GM21825 (cell line): ENCODE data around the gene RAB8A.
"Not testable (repeated sequence)": the region's sequence is repeated elsewhere in the genome, so short reads cannot be mapped to it uniquely, and the experiment has no call there.

Experiments used
- ATAC-seq: cut with Tn5 transposase; IDR thresholded peaks from one replicate; pipeline ENCODE4 v1.9.1; 2021; ENCODE audit warnings: mild to moderate bottlenecking, moderate library complexity; ENCODE audit not compliant: unreplicated experiment

RAB8A gene

DNA sequence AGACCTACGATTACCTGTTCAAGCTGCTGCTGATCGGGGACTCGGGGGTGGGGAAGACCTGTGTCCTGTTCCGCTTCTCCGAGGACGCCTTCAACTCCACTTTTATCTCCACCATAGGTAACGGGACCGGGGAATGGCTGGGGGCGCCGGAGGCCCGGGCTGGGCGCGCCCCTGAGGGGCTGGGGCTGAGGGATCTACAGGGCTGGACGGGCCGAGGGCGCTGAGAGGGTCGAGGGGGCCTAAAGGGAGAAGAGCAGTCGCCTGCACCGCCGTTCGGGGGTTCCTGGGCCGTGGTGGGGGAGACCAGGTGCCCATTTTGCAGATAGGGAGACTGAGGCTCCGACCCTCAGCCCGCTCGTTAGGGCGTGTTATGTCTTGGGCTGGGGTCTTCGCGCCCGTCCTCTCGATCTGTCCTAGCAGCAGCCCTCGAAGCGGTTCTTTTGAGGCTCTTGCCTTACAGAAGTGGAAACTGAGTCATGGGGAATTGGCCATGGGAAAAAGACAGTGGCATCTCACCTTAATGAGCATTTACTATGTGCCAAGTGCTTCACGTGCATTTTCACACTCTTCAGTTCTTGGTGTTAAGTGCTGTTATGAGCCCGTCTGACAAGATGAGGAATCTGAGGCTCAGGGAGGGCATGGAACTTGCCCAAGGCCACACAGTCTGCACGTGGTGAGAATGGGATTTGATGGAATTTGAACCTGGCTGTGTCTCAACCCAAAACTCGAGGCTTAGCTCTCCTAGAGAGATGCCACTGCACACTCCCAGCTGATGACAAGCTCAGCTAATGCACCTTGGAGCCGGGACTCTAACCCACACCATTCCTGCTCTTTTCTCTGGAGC is 442 bp downstream of the RAB8A start:
- no peak for ATAC-seq

DNA sequence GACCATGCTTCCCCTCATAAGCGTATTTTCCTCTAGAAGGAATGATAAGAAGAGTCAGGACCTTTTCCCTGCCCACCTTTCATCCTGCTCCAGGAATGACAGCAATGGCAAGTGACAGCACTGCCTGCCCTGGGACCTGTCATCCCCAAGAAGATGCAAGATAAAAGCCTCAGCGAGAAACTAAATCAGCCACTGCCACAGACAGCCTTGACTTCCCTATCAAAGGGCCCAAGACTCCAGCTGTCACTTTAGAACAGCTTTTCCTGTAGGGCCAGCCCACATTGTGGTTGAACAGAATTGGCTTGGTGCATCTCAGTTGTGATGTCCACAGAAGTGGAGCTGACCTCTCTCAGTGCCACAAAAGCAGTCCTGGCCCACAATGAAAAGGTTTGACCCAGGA is 1.1 kb downstream of the RAB8A start:
- no peak for ATAC-seq

DNA sequence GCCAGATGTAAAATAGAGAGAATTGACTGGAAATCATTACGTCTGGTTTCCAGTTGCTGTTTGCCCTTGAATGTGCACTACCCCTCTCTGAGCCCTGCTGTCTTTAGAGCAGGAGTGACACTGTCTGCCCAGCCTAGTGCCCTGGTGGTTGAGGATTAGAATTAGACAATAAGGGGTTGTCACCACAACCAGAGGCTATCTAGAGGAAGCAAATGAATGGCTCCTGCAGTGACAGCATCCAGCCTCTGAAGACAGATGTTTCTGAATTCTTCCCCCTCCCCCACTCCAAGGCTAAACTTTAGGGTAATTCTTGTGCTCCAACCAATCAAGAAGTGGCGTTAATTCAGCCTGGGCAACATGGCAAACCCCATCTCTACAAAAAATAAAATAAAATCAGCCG is 2.0 kb downstream of the RAB8A start:
- ATAC-seq: no peak

DNA sequence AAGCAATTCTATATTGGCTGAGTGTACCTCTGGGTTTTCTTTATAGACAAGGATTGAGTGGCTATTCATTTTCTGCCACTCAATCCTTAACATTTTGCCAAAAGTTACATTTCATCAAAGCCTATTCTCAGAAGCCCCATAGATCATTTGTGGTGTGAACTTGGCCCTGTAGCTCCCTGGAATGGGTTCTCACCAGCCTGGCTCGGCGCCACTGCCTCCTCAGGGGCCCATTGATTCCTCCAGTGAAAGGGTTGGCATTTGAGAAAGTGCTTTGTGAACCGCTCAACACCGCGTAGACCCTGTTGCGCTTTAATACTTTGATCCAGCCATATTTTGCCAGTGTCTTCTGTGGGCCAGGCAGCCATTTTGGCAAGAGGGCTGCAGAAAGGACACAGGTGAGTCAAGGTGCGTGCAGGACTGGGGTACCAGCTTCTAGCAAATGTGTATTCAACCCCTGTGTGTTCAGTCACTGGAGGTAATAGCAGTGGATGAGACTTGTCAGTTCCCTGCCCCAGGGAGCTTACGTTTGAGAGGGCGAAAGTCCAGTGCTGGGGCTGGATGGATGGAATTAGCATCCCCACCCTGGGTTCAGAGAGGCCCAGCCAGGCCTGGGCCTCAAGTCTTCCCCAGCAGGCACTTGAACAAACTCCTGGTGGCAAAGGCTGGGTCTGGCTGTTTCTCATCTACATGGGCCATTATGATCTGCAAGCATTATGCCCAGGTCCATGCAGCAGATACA is 3.8 kb downstream of the RAB8A start:
- no peak for ATAC-seq

DNA sequence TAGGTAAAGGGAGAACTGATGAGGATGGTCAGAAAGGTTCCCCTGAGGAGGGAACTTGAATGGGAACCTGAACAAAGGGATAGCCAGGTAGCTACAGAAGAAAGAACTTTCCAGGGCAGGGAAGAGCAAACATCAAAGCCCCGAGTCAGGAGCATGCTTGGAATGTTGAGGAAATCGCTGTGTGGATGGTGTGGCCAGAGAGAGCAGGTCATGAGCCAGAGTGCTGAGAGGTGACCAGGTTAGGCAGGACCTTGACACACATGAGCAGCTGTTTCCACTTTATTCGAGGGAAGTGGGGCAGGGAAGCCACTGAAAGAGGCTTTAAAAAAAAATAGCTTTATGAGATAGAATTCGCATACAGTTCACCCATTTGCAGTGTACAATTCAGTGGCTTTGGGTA is 4.4 kb downstream of the RAB8A start:
- no peak for ATAC-seq

DNA sequence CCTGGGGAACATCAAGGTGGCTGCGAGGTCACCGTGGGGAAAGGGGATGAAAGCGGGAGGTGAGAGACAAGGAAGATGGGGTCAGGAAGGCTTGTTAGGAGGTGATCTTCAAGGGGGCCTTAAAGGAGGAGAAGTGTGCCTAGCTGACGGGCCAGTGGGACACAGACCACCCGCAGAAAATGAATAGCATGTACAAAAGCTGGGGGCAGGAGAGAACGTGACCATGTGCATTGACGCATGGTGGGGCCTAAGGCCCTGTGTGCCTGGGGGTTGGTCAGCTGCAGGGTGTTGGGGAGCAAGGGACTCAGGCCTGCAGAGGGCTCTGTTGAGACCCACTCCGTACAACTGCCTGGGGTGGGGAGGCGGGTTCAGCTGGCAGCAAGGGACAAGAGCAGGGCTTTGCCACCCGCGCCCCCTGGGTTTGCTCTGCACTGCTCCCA is 5.9 kb downstream of the RAB8A start:
- no peak for ATAC-seq

DNA sequence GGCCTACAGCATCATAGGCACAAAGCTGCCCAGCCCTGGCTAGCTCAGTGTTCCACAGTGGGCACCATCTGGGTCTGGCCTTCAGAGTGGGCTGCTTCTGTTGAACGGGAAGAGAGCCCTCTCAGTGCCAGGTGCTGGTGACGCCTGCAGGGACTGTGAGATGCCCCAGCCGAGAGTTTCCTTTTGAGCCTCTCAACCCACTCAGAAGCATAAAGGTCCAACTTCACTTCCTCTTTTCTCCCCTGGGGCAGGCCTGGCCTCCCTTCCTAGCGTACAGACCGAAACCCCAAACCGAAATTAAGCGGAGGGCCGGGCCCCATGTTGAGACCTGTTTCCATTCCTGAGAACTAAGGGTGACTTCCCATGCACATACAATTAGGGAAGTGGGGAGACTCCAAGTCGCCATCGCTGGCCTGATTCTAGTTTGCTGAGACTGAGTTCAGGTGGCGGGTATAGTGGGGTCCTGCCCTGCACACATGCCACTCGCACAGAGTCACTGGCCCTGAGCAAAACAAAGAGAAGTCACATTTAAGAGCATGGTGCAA is 6.9 kb downstream of the RAB8A start:
- ATAC-seq: peak; percentile 70

DNA sequence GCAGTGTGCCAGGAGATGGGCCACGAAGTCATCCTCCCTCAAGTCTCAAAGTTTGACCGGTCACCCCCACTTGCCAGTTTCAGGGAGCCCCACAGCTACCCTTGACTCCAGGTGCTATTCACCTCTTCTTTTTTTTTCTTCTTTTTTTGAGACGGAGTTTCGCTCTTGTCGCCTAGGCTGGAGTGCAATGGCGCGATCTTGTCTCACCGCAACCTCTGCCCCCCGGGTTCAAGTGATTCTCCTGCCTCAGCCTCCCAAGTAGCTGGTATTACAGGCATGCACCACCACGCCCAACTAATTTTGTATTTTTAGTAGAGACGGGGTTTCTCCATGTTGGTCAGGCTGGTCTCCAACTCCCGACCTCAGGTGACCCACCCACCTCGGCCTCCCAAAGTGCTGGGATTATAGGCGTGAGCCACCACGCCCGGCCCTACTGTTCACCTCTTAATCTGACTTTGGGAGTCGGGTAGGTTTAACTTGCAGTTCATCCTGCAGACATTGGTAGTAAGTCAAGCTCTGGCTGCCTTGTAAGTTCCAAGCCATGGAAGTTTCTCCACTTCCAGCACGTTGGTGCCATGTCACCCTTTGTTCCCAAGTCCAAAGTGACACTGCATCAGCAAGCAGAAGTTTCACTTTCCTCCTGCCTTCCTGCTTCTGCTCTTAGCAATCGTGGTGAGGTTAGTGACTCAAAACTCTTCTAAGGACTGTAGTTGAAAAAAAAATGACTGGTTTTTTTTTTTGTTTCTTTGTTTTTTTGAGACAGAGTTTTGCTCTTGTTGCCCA is 7.6 kb downstream of the RAB8A start:
- not testable (repeated sequence) for ATAC-seq

DNA sequence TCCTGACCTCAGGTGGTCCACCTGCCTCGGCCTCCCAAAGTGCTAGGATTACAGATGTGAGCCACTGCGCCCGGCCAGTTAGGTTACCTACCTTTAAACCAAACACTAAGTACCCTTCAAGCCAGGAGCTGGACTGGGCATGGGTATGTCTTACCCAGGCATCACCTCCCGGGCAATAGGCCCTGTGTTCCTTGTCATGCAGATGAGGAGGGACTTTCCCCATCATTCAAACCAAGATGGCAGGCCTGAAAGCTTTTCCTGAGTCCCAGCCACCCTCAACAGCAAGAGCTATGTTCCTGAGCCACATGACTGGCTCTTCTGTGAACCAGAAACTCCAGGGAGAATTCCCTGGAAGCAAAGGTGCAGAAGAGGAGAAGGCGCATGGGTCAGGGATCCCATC is 9.5 kb downstream of the RAB8A start:
- ATAC-seq: no peak

DNA sequence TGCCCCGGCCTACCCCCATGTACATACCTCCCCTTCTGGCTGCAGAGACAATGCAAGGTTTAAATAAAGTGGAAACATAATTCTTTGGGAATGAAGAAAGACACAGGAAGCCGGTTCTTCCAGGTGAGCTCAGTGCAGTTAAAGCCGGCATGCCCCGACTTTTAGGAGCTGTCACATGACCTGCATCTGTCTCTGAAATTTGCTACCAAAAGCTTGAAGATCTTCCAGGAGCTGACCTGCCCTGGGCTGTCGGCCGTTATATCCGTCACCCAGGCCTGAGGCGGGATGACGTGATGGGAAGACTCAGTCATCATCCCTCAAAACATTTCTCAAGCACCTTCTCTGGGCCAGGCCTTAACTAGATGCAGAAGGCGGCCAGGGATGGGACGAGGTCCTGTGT is 10.3 kb downstream of the RAB8A start:
- no peak for ATAC-seq

DNA sequence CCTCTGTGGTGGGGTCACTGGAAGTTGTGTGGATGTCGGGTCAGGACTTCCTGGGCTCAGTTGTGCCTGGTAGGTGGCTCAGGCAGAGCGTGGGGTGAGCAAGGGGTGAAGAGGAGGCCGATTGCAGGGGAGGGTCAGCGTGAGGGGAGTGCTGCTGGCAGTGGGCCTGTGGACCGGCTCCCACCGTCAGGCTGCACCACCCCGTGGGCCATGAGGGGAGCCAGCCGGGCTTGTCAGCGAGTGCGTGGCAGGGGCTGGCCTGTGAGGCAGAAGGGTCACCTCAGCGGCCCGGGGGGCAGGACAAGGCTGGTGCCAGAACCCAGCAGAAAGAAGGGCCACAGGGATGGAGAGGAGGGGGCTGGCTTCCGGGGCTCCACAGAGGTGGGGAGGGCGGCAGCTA is 13.3 kb downstream of the RAB8A start:
- no peak for ATAC-seq

DNA sequence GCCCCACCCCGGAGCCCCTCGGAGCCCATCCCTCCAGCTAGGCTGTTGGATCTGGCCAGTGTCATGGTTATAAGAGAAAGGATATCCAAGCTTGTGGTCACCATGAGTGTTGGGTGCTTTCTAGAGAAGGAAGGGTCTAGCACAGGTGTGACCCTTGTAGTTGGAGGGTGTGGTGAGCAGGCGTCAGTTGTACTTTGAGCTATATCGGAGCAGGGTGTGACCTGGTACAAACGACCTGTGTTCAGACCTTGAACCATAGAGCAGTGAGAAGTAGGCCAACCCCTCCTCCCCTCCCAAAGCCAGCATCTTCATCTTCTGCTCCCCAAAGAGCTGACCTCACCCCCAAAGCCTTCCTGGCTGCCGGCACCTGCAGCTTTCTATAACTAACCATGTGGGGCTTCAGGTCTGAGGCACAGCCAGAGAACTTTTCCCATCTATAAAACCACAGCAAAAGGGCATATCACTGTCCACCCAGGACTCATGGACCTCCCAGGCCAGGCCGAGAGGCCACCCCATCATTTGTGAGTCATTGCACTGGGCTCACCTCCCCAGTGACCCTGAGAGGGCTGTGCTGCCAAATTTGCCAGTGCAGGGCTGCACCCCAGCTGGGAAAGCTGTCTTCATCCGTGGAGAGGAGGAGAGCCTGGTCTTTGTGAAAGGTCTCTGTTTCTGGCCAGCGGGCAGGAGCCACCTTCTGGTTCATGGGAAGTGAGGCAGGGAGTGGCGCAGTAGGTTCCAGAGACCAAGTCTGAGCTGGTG is 14.2 kb downstream of the RAB8A start:
- ATAC-seq: no peak

DNA sequence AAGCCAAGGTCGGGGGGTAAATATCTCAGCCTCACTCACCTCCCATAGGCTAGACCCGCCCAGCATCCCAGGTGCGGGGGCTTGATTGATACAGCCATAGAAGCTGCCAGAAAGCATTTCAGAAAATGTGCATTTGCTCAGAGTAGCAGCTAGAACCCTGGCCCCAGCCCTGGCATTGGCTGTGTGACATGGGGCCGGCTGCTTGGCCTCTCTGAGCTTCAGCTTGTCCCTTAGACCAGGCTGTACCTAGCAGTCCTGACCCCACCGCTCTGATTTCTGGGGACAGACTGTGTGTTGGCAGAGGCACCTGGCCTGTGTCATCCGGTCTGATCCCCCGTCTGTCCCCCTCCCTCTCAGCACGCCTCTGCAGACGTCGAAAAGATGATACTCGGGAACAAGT is 15.4 kb downstream of the RAB8A start:
- no peak for ATAC-seq

DNA sequence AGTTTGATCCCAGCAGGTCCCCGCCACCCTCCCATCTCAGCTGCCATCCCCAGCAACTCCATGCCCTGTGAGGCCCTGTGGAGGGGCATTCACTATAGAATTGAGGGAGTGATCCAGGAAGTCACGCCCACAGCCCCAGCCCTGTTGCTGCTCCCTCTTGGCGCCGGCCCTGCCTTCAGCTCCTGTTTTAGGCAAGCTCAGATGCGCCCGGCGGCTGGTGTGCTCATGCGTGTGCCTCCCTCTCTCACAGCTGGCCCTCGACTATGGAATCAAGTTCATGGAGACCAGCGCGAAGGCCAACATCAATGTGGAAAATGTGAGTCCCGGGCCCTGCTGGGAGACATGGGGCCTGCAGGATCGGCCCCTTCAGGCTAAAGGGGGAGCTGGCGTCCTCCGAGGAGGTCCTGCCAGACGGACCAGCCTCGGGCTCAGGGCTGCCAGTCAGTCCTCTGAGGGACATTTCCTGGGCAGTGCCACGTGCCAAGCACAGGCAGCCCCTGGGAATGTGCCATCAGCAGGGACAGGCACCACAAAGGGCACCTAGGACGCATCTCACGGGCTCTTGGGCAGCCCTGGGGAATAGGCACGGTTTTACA is 16.2 kb downstream of the RAB8A start:
- ATAC-seq: no peak

DNA sequence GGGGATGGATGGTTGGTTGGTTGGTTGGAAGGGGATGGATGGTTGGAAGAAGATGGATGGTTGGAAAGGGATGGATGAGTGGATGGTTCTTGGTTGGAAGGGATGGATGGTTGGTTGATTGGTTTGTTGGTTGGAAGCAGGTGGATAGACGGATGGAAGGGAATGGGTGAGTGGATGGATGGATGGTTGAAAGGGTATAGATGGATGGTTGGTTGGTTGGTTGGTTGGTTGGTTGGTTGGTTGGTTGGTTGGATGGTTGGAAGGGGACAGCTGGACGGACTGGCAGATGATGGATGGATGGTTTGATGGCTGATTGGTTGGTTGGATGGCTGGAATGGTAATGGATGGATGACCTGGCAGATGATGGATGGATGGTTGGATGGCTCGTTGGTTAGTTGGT is 20.0 kb downstream of the RAB8A start:
- no peak for ATAC-seq

DNA sequence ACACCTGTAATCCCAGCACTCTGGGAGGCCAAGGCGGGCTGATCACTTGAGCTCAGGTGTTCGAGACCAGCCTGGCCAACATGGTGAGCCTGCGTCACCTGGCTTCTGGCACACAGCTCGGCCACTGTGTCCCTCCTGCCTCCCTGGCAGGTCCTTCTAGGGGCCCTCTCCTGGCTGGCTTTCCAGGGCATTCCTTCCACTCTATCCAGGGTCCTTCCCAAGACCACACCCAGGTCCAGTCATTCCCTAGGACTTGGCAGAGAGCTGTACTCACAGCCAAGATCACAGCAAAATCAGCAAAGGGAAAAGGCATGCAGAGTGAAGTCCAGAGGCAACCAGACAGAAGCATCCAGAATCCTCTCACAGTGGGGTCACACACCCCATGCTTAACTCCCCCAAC is 22.1 kb downstream of the RAB8A start:
- no peak for ATAC-seq

DNA sequence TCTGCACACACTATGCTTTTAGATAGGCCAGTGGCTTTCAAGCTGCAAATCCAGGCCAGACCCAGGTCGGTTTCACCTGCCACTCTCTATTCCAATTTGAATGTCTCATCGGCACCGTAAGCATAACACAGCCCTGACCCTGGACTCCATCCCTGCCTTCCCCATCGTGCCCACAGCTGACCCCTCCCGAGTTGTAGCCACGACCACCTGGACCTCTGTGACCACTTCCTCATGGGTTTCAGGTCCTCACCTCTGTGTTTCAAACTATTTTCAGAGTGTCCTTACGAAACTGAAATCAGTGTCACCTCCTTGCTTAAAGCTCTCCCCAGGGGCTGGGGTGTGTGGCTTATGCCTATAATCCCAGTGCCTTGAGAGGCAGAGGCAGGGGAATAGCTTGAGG is 22.8 kb downstream of the RAB8A start:
- ATAC-seq: no peak

DNA sequence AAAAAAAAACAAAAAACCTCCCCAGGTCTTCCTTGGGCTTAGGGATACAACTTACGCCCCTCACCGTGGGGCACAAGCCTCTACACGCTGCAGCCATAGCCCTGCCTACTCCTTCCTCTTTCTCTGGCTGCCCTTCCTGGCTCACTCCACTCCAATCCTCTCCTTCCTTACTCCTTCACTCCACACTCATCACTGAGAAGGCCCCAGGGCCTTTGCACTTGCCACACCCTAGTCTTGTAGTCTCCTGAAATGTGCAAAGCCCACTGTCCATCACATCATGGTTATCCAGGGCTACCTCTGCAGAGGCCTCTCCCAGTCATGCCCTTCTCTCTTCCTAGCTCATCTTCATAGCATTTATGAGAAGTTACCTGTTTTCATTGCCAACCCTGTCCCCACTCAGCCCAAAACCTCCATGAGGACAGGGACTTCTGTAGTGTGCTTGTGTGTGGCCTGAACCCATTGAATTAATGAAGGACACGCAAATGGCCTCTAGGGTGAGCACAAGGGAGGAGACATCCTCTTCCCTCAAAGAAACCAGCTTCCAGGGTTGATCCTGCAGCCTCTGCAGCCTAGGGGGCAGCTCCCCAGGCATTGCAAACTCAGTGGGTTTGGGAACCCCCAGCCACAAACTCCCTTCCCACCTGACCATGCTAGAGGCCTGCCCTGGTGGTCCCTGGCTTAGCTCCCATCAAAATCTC is 23.9 kb downstream of the RAB8A start:
- no peak for ATAC-seq

DNA sequence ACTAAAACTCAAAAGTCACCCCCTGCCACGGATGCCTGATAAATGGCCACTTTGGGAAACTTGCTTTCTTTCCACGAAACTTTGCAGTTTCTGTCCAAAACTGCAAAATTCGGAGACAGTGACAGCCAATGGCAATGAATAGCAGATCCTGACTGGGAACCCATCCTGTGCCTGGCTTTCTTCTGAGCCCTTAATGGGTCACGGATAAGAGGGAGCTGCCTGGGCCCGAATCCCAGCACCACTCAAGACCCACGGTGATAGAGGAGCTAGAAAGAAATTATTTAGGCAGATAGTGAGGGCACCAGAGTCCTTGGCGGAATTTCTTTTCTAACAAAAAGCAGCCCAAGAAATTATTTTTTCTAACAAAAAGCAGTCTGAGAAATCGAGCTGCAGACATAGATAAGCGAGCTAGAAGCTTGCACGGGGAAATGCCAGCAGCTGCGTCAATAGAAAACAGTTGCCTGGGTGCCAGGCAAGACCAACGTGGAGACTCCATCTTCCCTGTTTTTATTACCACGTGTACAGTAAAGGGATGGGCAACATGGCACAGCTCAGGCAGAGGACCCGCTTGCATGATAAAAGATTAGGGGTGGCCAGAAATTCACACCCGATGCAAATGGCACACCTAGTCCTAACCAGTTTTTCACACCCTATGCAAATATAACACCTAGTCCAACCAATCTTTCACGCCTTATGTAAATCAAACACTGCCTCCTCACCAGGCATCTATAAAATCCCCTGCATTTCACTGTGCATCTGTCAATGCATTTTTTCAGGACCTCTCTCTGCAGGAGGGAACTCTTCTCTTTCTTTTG is 24.7 kb downstream of the RAB8A start:
- ATAC-seq: no peak
